SU-DHL-6 (cell line): ENCODE results near the gene SNX30.

Experiments used
- H2AFZ ChIP-seq: fragments of 200-600 bp; sonication (generic); 2 replicates; pipeline ENCODE4 v1.6.1; 2014; ENCODE audit warnings: low read depth, mild to moderate bottlenecking, moderate library complexity, mixed read lengths, antibody characterized with exemption, low read length; ENCODE audit not compliant: severe bottlenecking
- H3F3A ChIP-seq: fragments of 200-600 bp; shearing (Covaris generic); 2 replicates; pipeline ENCODE4 v1.6.0; 2016; ENCODE audit warnings: antibody characterized with exemption, mild to moderate bottlenecking; ENCODE audit not compliant: insufficient read depth
- H3K27ac ChIP-seq: fragments of 200-600 bp; sonication (generic); 2 replicates; pipeline ENCODE4 v1.5.1; 2016; ENCODE audit warnings: low read depth, mild to moderate bottlenecking, low read length, moderate library complexity, mixed read lengths
- H3K27me3 ChIP-seq: fragments of 200-600 bp; sonication (generic), shearing (Covaris generic); 2 replicates; pipeline ENCODE4 v1.6.0; 2014; ENCODE audit warnings: mild to moderate bottlenecking, low read length
- H3K36me3 ChIP-seq: fragments of 200-600 bp; sonication (generic); 2 replicates; pipeline ENCODE4 v1.6.1; 2014; ENCODE audit warnings: mild to moderate bottlenecking, low read length, mixed read lengths
- H3K4me2 ChIP-seq: fragments of 300-600, 200-600 bp; shearing (Covaris generic), sonication (generic); 2 replicates; pipeline ENCODE4 v1.6.0; 2014; ENCODE audit warnings: low read length, low read depth, mild to moderate bottlenecking; ENCODE audit not compliant: poor library complexity, severe bottlenecking
- H3K4me3 ChIP-seq: fragments of 200-600 bp; sonication (generic); 2 replicates; pipeline ENCODE4 v1.5.1; 2014; ENCODE audit warnings: antibody characterized with exemption, low read length, mild to moderate bottlenecking, mixed read lengths; ENCODE audit not compliant: insufficient read depth, poor library complexity, severe bottlenecking
- H3K79me2 ChIP-seq: fragments of 200-600 bp; sonication (generic); 2 replicates; pipeline ENCODE4 v1.6.1; 2014; ENCODE audit warnings: mild to moderate bottlenecking, low read length, moderate library complexity; ENCODE audit not compliant: insufficient read depth
- H3K9ac ChIP-seq: fragments of 200-600 bp; sonication (generic); 2 replicates; pipeline ENCODE4 v1.7.0; 2014; ENCODE audit warnings: mild to moderate bottlenecking, low read length
- H3K9me2 ChIP-seq: fragments of 200-600 bp; sonication (generic); replicated peaks from 2 replicates; pipeline ENCODE4 v1.6.1; 2014; ENCODE audit warnings: low read length; ENCODE audit not compliant: insufficient read depth
- H3K9me3 ChIP-seq: fragments of 200-600 bp; sonication (generic); 2 replicates; pipeline ENCODE4 v1.6.1; 2014; ENCODE audit warnings: low read length, mixed read lengths; ENCODE audit not compliant: insufficient read depth
- H4K20me1 ChIP-seq: fragments of 200-600 bp; sonication (generic); 2 replicates; pipeline ENCODE4 v1.6.1; 2014; ENCODE audit warnings: low read depth, mild to moderate bottlenecking, antibody characterized with exemption, low read length, moderate library complexity, mixed read lengths
- EZH2phosphoT487 ChIP-seq: fragments of 200-600 bp; sonication (generic), shearing (Covaris generic); conservative IDR thresholded peaks from 2 replicates; pipeline ENCODE4 v1.6.1; 2018; ENCODE audit warnings: mild to moderate bottlenecking, antibody characterized with exemption, low read length, moderate library complexity, mixed read lengths
- TF ChIP-seq, protein P1 (sequence below): fragments of 200-600 bp; sonication (generic); IDR thresholded peaks from one replicate; pipeline ENCODE4 v1.5.1; 2017; ENCODE audit warnings: antibody characterized with exemption, mild to moderate bottlenecking, low read length, moderate library complexity; ENCODE audit not compliant: insufficient read depth, poor library complexity, severe bottlenecking

SNX30 gene

DNA sequence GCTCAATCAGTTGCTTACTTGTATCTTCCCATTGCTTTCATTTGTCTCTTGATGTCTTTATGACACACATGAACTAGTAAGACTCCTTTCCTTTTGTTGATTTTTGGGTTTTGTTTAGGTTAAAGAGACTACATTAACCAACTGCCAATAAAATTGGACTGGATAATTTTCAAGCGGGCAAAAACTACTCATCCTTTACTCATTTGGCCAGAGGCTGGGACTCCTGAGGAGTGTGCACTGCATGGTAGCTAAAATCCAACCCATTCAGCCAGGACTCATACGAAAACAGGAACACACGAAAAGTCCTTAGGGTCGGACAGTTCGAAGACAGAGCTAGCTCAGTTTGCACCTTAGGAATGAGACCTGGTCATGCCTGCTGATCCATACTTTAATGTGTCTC is 134.2 kb downstream of the SNX30 start:
- Histone ChIP-seq H3K9me2 (no peaks in the 10 kb centered on the region), H2AFZ (no peak overlapping the region), H3K4me2 (no peak overlapping the region), H3F3A (no peaks in the 10 kb centered on the region), H3K27me3 (no peaks in the 10 kb centered on the region), H4K20me1 (no peaks in the 10 kb centered on the region), H3K79me2 (no peaks in the 10 kb centered on the region), H3K27ac (no peak overlapping the region), H3K9ac (no peak overlapping the region), H3K36me3 (no peaks in the 10 kb centered on the region), H3K4me3 (no peak overlapping the region), H3K9me3 (no peaks in the 10 kb centered on the region)
- TF ChIP-seq, protein P1, sequence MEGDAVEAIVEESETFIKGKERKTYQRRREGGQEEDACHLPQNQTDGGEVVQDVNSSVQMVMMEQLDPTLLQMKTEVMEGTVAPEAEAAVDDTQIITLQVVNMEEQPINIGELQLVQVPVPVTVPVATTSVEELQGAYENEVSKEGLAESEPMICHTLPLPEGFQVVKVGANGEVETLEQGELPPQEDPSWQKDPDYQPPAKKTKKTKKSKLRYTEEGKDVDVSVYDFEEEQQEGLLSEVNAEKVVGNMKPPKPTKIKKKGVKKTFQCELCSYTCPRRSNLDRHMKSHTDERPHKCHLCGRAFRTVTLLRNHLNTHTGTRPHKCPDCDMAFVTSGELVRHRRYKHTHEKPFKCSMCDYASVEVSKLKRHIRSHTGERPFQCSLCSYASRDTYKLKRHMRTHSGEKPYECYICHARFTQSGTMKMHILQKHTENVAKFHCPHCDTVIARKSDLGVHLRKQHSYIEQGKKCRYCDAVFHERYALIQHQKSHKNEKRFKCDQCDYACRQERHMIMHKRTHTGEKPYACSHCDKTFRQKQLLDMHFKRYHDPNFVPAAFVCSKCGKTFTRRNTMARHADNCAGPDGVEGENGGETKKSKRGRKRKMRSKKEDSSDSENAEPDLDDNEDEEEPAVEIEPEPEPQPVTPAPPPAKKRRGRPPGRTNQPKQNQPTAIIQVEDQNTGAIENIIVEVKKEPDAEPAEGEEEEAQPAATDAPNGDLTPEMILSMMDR, result no peak
- no peak for TF ChIP-seq EZH2phosphoT487

DNA sequence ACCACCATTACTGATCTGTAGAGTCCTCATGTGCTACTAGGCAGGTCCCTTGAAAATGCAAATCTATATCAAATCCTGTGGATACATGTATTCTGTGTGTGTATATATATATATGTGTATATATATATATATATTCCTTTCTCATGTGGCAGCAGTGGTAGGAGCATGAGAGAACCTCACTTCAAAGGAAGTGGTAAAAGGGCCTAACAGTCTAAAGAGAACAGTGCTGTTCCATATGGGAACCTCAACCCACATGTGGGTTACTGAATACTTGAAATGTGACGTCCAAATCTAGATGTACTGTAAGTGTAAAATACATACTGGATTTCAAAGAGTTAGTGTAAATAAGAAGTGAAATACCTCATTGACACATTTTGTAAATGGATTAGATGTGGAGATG is 134.8 kb downstream of the SNX30 start:
- Histone ChIP-seq H4K20me1 (no peaks in the 10 kb centered on the region), H3F3A (no peaks in the 10 kb centered on the region), H3K36me3 (no peaks in the 10 kb centered on the region), H3K27me3 (no peaks in the 10 kb centered on the region), H3K4me2 (no peak overlapping the region), H3K9me2 (no peaks in the 10 kb centered on the region), H3K79me2 (no peaks in the 10 kb centered on the region), H3K9me3 (no peaks in the 10 kb centered on the region), H3K27ac (no peak overlapping the region), H2AFZ (no peak overlapping the region), H3K9ac (no peak overlapping the region), H3K4me3 (no peak overlapping the region)
- TF ChIP-seq, protein P1, result no peak
- no peak for TF ChIP-seq EZH2phosphoT487

GRCh38 chr9:112886351-112886750 is 135.8 kb downstream of the SNX30 start:
- Histone ChIP-seq H3K27me3 (no peaks in the 10 kb centered on the region), H3K4me3 (no peak overlapping the region), H3K27ac (no peak overlapping the region), H3K9me3 (no peaks in the 10 kb centered on the region), H3K9ac (no peak overlapping the region), H3K79me2 (no peaks in the 10 kb centered on the region), H2AFZ (no peak overlapping the region), H3K9me2 (no peaks in the 10 kb centered on the region), H4K20me1 (no peaks in the 10 kb centered on the region), H3F3A (no peaks in the 10 kb centered on the region), H3K4me2 (no peak overlapping the region), H3K36me3 (no peaks in the 10 kb centered on the region)
- TF ChIP-seq EZH2phosphoT487, result no peak
- TF ChIP-seq, protein P1, result no peak
